HEK293 (cell line): ENCODE measurements around the gene DNAH5.

ENCODE experiments used
- ATF2 ChIP-seq: fragments of 450-650 bp; formaldehyde crosslinking; IDR thresholded peaks from 2 replicates; pipeline ENCODE4 v1.5.1; 2016; ENCODE audit warnings: missing biosample characterization, missing genetic modification characterization, low read depth
- CTCF ChIP-seq: fragments of 450-650 bp; formaldehyde crosslinking; IDR thresholded peaks from 2 replicates; pipeline ENCODE4 v1.5.1; 2016; ENCODE audit warnings: missing biosample characterization, missing genetic modification characterization
- PATZ1 ChIP-seq: fragments of 450-650 bp; formaldehyde crosslinking; IDR thresholded peaks from 2 replicates; pipeline ENCODE4 v1.5.1; 2016; ENCODE audit warnings: missing biosample characterization, missing genetic modification characterization
- REST ChIP-seq: fragments of 450-650 bp; formaldehyde crosslinking; IDR thresholded peaks from 2 replicates; pipeline ENCODE4 v1.5.1; 2016; ENCODE audit warnings: missing biosample characterization, missing genetic modification characterization
- YY1 ChIP-seq: fragments of 450-650 bp; formaldehyde crosslinking; IDR thresholded peaks from 2 replicates; pipeline ENCODE4 v1.5.1; 2018; ENCODE audit warnings: missing biosample characterization, missing genetic modification characterization
- ZBTB21 ChIP-seq: fragments of 450-650 bp; formaldehyde crosslinking; IDR thresholded peaks from 2 replicates; pipeline ENCODE4 v1.5.1; 2017; ENCODE audit warnings: missing biosample characterization, missing genetic modification characterization
- ZEB2 ChIP-seq: fragments of 450-650 bp; formaldehyde crosslinking; IDR thresholded peaks from 2 replicates; pipeline ENCODE4 v1.5.1; 2016; ENCODE audit warnings: missing biosample characterization, missing genetic modification characterization
- ZNF398 ChIP-seq: fragments of 450-650 bp; formaldehyde crosslinking; IDR thresholded peaks from 2 replicates; pipeline ENCODE4 v1.5.1; 2017; ENCODE audit warnings: missing biosample characterization, missing genetic modification characterization
- ZNF416 ChIP-seq: fragments of 450-650 bp; formaldehyde crosslinking; IDR thresholded peaks from 2 replicates; pipeline ENCODE4 v1.5.1; 2016; ENCODE audit warnings: missing biosample characterization, missing genetic modification characterization

- TF ChIP-seq ZNF398 (tag by site-specific recombination), result no peak
- TF ChIP-seq CTCF (tag by site-specific recombination), result no peak
- TF ChIP-seq ZEB2, result no peak
- no peak for TF ChIP-seq ZNF416 (tag by site-specific recombination)
- TF ChIP-seq ZBTB21 (tag by site-specific recombination), result no peak
- TF ChIP-seq PATZ1 (tag by site-specific recombination), result no peak
- TF ChIP-seq ATF2 (tag by site-specific recombination), result no peak
- no peak for TF ChIP-seq REST
- TF ChIP-seq YY1 (tag by site-specific recombination), result no peak
Observed at GRCh38 chr5:13909271-13909670, 35.2 kb downstream of the DNAH5 start.
